ENCODE results near the gene DIAPH3. TPM values are rescaled to one million over a fixed set of nuclear protein-coding genes. Genes with fewer than 3 reads are reported as not detected.

DIAPH3 gene
- total RNA-seq, 1 donor from 2014 or later: 0.32 TPM

DNA sequence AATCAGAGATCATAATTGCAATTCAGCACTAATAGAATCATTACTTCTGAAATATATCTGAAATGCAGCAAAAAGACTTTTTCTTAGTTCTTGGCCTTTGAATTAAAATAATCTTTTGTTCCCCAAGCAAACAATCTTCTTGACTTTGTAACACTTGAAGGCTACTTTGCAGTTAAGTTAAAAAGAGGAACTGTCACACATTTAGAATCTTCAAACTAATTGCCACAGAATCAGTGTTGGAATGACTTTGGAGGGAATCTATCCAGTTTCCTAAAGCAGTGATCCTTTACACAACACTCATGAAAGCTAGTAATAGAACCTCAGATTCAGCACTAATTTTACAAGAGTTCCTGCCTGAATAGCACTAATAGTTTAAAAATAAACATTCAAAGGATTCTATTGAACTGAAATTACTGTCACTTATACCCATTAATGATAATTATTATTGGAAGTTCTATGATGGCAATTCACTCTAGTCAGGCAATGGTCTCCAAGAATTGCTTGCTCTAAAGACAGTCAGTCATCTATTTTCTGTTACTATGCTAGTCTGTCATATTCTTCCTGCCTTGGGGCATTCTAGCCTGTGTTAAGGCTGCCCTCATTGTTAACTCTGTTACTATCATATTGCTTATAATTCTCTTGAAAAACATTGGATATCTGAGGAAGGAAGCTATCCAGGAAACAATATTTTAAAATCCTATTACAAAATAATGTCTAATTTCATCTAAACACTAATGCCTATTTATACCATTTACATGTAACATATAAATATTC, 362.4 kb downstream of the DIAPH3 start:
- Histone ChIP-seq H3K9me3 (no peaks in the 10 kb centered on the region), H3K36me3 (no peaks in the 10 kb centered on the region), H3K4me3 (no peak overlapping the region), H3K4me1 (no peaks in the 10 kb centered on the region), H3K27ac (no peak overlapping the region), H3K27me3 (no peaks in the 10 kb centered on the region)
- no peak for TF ChIP-seq CTCF (IDR thresholded peaks at IDR 0.05)
- no peak for DNase-seq (ENCODE audit: low spot score in 2 of 2)
- intact Hi-C loops (cut with DNase I): no loop called here

- no peak for TF ChIP-seq CTCF (IDR thresholded peaks at IDR 0.05)
- no peak overlapping the region for H3K27ac ChIP-seq
- intact Hi-C loops (cut with DNase I): no loop called here
- DNase-seq (ENCODE audit: low spot score in 2 of 2): no peak
- H3K4me1 ChIP-seq: no peaks in the 10 kb centered on the region
- H3K9me3 ChIP-seq: no peaks in the 10 kb centered on the region
- no peak overlapping the region for H3K4me3 ChIP-seq
- no peaks in the 10 kb centered on the region for H3K27me3 ChIP-seq
- H3K36me3 ChIP-seq: no peaks in the 10 kb centered on the region
Observed at GRCh38 chr13:59793107-59793506, 370.6 kb downstream of the DIAPH3 start.

DNA sequence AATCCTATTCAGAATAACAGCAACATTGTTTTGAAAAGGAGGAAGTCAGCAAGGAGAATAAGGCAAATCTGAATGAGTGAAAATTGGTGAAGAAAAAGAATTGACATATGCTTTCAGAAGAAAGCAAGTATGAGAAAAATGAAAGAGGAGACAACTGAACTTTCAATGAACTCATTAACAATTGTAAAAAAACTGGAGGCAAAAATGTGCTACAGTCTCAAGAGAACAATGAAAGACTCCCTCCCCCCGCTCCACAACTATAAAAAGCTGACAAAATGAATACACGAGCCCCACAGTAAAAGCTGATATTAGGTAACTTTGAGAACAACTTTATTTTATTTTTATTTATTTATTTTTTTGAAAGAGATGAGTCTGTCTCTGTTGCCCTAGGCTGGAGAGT, 373.1 kb downstream of the DIAPH3 start:
- Histone ChIP-seq H3K36me3 (no peaks in the 10 kb centered on the region), H3K4me1 (no peaks in the 10 kb centered on the region), H3K4me3 (no peak overlapping the region), H3K27me3 (no peaks in the 10 kb centered on the region), H3K27ac (no peak overlapping the region), H3K9me3 (no peaks in the 10 kb centered on the region)
- intact Hi-C loops (cut with DNase I): no loop called here
- no peak for TF ChIP-seq CTCF (IDR thresholded peaks at IDR 0.05)
- no peak for DNase-seq (ENCODE audit: low spot score in 2 of 2)

GRCh38 chr13:59789558-59789957, 374.2 kb downstream of the DIAPH3 start:
- Histone ChIP-seq H3K27ac (no peak overlapping the region), H3K36me3 (no peaks in the 10 kb centered on the region), H3K4me3 (no peak overlapping the region), H3K27me3 (no peaks in the 10 kb centered on the region), H3K4me1 (no peaks in the 10 kb centered on the region), H3K9me3 (no peaks in the 10 kb centered on the region)
- intact Hi-C loops (cut with DNase I): no loop called here
- DNase-seq (ENCODE audit: low spot score in 2 of 2): no peak
- TF ChIP-seq CTCF (IDR thresholded peaks at IDR 0.05): no peak

- Histone ChIP-seq H3K4me3 (no peak overlapping the region), H3K36me3 (no peaks in the 10 kb centered on the region), H3K4me1 (no peaks in the 10 kb centered on the region), H3K27ac (no peak overlapping the region), H3K9me3 (no peaks in the 10 kb centered on the region), H3K27me3 (no peaks in the 10 kb centered on the region)
- DNase-seq (ENCODE audit: low spot score in 2 of 2): no peak
- TF ChIP-seq CTCF (IDR thresholded peaks at IDR 0.05): no peak
- intact Hi-C loops (cut with DNase I): no loop called here
Observed at GRCh38 chr13:59787679-59788078, 376.0 kb downstream of the DIAPH3 start.
